GM12892 (cell line): Measurements from ENCODE around the gene SPSB1.

Source experiments
- POLR2A ChIP-seq: IDR thresholded peaks from 2 replicates; pipeline ENCODE4 v1.6.1; 2011; ENCODE audit warnings: low read depth, low read length, control low read depth
- POLR2AphosphoS5 ChIP-seq: IDR thresholded peaks from 2 replicates; pipeline ENCODE4 v1.6.1; 2011; ENCODE audit warnings: low read depth, low read length, control low read depth
- TAF1 ChIP-seq: IDR thresholded peaks from 2 replicates; pipeline ENCODE4 v1.6.1; 2011; ENCODE audit warnings: low read depth, mild to moderate bottlenecking, control low read depth, low read length, borderline replicate concordance

GRCh38 chr1:9343269-9343668 is 50.6 kb downstream of the SPSB1 start:
- no peak for TF ChIP-seq POLR2A
- no peak for TF ChIP-seq POLR2AphosphoS5
- no peak for TF ChIP-seq TAF1
